K562 (cell line): ENCODE data around the gene KIT.

Experiments used
- BRCA1 ChIP-seq, 2 experiments: fragments of 450-650 bp in 1 of 2; sonication (generic) in 1 of 2; formaldehyde crosslinking in 1 of 2; IDR thresholded peaks; 2 replicates each; pipeline versions ENCODE4 v1.5.0 to v1.6.1; 2017 to 2020; ENCODE audit warnings: mild to moderate bottlenecking in 1 of 2, missing genetic modification reagents in 1 of 2
- EZH2 ChIP-seq: IDR thresholded peaks from 2 replicates; pipeline ENCODE4 v1.6.1; 2012; ENCODE audit warnings: low read depth, mild to moderate bottlenecking, inconsistent platforms, low read length, borderline replicate concordance
- GTF2F1 ChIP-seq: IDR thresholded peaks from 2 replicates; pipeline ENCODE4 v1.6.1; 2011; ENCODE audit warnings: low read depth, low read length, improper control_type of control experiment
- ILK ChIP-seq: fragments of 450-650 bp; IDR thresholded peaks from 2 replicates; pipeline ENCODE4 v1.6.1; 2016; ENCODE audit warnings: missing genetic modification characterization, low read depth, mild to moderate bottlenecking, missing compliant biosample characterization, moderate library complexity, borderline replicate concordance
- POLR2A ChIP-seq: fragments of 450-650 bp; conservative IDR thresholded peaks from 2 replicates; pipeline ENCODE4 v1.6.1; 2016
- RHOXF2B ChIP-seq: fragments of 250-450 bp; sonication (Bioruptor Pico); conservative IDR thresholded peaks from 2 replicates; pipeline ENCODE4 v1.5.1; 2021
- SAFB ChIP-seq: fragments of 200-400 bp; formaldehyde crosslinking; IDR thresholded peaks from 2 replicates; pipeline ENCODE4 v1.6.1; 2017; ENCODE audit warnings: low read depth, low read length, borderline replicate concordance
- SP1 ChIP-seq: sonication (generic); formaldehyde crosslinking; IDR thresholded peaks from 2 replicates; pipeline ENCODE4 v1.8.1; 2022; ENCODE audit warnings: mild to moderate bottlenecking, missing genetic modification reagents
- TOE1 ChIP-seq, 2 experiments: fragments of 450-650 bp in 1 of 2; sonication (generic) in 1 of 2; formaldehyde crosslinking in 1 of 2; IDR thresholded peaks; 2 replicates each; pipeline versions ENCODE4 v1.7.1 to v1.8.0; 2016 to 2022; ENCODE audit warnings: borderline replicate concordance in 2 of 2, mild to moderate bottlenecking in 2 of 2, antibody characterized with exemption in 1 of 2, inconsistent platforms in 1 of 2, low read depth in 1 of 2, missing genetic modification reagents in 1 of 2, moderate library complexity in 1 of 2
- ZNF212 ChIP-seq: fragments of 450-650 bp; formaldehyde crosslinking; IDR thresholded peaks from 2 replicates; pipeline ENCODE4 v1.4.0; 2020; ENCODE audit warnings: mild to moderate bottlenecking
- ZNF274 ChIP-seq: IDR thresholded peaks from 2 replicates; pipeline ENCODE4 v1.6.1; 2011; ENCODE audit warnings: low read depth, mild to moderate bottlenecking, low read length, moderate library complexity, borderline replicate concordance
- ZNF589 ChIP-seq: fragments of 200-800 bp; sonication (Bioruptor generic); IDR thresholded peaks from 2 replicates; pipeline ENCODE4 v1.6.1; 2016; ENCODE audit warnings: low read depth, missing genetic modification characterization, missing compliant biosample characterization
- TF ChIP-seq, protein P1 (sequence below), 3 experiments: IDR thresholded peaks in 2 of 3; conservative IDR thresholded peaks in 1 of 3; 2 replicates each; pipeline ENCODE4 v1.5.1; 2011 to 2012; ENCODE audit warnings: low read length in 3 of 3, mild to moderate bottlenecking in 3 of 3, control low read depth in 2 of 3, improper control_type of control experiment in 1 of 3, inconsistent platforms in 1 of 3, low read depth in 1 of 3, mixed read lengths in 1 of 3, moderate library complexity in 1 of 3; ENCODE audit not compliant: insufficient read depth in 2 of 3
- TF ChIP-seq, protein P2 (sequence below), 2 experiments: IDR thresholded peaks; 2 replicates each; pipeline ENCODE4 v1.6.1; 2011; ENCODE audit warnings: borderline replicate concordance in 1 of 2, control low read depth in 1 of 2, low read depth in 1 of 2, low read length in 1 of 2, mild to moderate bottlenecking in 1 of 2, mixed read lengths in 1 of 2, moderate library complexity in 1 of 2; ENCODE audit not compliant: insufficient read depth in 1 of 2, insufficient read length in 1 of 2, poor library complexity in 1 of 2, severe bottlenecking in 1 of 2; ENCODE audit errors: extremely low read depth in 1 of 2

- no peak for TF ChIP-seq POLR2A
- TF ChIP-seq, protein P1, sequence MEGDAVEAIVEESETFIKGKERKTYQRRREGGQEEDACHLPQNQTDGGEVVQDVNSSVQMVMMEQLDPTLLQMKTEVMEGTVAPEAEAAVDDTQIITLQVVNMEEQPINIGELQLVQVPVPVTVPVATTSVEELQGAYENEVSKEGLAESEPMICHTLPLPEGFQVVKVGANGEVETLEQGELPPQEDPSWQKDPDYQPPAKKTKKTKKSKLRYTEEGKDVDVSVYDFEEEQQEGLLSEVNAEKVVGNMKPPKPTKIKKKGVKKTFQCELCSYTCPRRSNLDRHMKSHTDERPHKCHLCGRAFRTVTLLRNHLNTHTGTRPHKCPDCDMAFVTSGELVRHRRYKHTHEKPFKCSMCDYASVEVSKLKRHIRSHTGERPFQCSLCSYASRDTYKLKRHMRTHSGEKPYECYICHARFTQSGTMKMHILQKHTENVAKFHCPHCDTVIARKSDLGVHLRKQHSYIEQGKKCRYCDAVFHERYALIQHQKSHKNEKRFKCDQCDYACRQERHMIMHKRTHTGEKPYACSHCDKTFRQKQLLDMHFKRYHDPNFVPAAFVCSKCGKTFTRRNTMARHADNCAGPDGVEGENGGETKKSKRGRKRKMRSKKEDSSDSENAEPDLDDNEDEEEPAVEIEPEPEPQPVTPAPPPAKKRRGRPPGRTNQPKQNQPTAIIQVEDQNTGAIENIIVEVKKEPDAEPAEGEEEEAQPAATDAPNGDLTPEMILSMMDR (IDR thresholded peaks at IDR 0.05 in 2 of 3, conservative IDR thresholded peaks at IDR 0.05 in 1 of 3; ENCODE audit: insufficient read depth in 2 of 3, low read depth in 1 of 3, low read length in 3 of 3): no peak
- no peak for TF ChIP-seq ZNF212
- no peak for TF ChIP-seq SP1 (CRISPR knock-in tag)
- TF ChIP-seq ZNF274: no peak
- TF ChIP-seq TOE1 (IDR thresholded peaks at IDR 0.05; ENCODE audit: borderline replicate concordance): no peak
- no peak for TF ChIP-seq TOE1 (CRISPR knock-in tag; IDR thresholded peaks at IDR 0.05; ENCODE audit: borderline replicate concordance, low read depth)
- TF ChIP-seq, protein P2, sequence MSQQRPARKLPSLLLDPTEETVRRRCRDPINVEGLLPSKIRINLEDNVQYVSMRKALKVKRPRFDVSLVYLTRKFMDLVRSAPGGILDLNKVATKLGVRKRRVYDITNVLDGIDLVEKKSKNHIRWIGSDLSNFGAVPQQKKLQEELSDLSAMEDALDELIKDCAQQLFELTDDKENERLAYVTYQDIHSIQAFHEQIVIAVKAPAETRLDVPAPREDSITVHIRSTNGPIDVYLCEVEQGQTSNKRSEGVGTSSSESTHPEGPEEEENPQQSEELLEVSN (IDR thresholded peaks at IDR 0.05; ENCODE audit: borderline replicate concordance in 1 of 2, extremely low read depth in 1 of 2, insufficient read depth in 1 of 2, insufficient read length in 1 of 2, low read depth in 1 of 2, low read length in 1 of 2, poor library complexity in 1 of 2, severe bottlenecking in 1 of 2): no peak
- no peak for TF ChIP-seq RHOXF2B
- no peak for TF ChIP-seq ZNF589 (CRISPR knock-in tag)
- no peak for TF ChIP-seq BRCA1 (IDR thresholded peaks at IDR 0.05)
- no peak for TF ChIP-seq BRCA1 (CRISPR knock-in tag; IDR thresholded peaks at IDR 0.05)
- TF ChIP-seq EZH2: no peak
- no peak for TF ChIP-seq SAFB
- no peak for TF ChIP-seq ILK (tag)
- TF ChIP-seq GTF2F1: no peak
Measured at GRCh38 chr4:54708339-54709279, 50.9 kb downstream of the KIT start.
